GM06990 (cell line): ENCODE measurements around the gene CFAP20DC.

Source experiments
- DNase-seq: peaks from one replicate; pipeline ENCODE4 v3.0.0-alpha.2; 2011; ENCODE audit not compliant: insufficient read length; ENCODE audit errors: extremely low read depth
- H3K27me3 ChIP-seq: replicated peaks from 2 replicates; pipeline ENCODE4 v1.6.0; 2011; ENCODE audit warnings: low read length; ENCODE audit not compliant: control insufficient read depth, insufficient read depth
- H3K36me3 ChIP-seq: 2 replicates; pipeline ENCODE4 v1.5.1; 2011; ENCODE audit warnings: low read length; ENCODE audit not compliant: control insufficient read depth, insufficient read depth
- H3K4me3 ChIP-seq: replicated peaks from 2 replicates; pipeline ENCODE4 v1.5.1; 2011; ENCODE audit warnings: low read depth, mild to moderate bottlenecking, control low read depth, low read length
- CTCF ChIP-seq: IDR thresholded peaks from 2 replicates; pipeline ENCODE4 v1.5.1; 2011; ENCODE audit warnings: low read length, control low read depth, mild to moderate bottlenecking, inconsistent platforms; ENCODE audit not compliant: insufficient read depth, poor library complexity, severe bottlenecking

The CFAP20DC gene

GRCh38 chr3:58746758-58747157 lies 303.1 kb downstream of the CFAP20DC start:
- Histone ChIP-seq H3K4me3 (no peak overlapping the region), H3K27me3 (no peaks in the 10 kb centered on the region)
- no peak for DNase-seq

GRCh38 chr3:58743296-58743695 lies 306.5 kb downstream of the CFAP20DC start:
- H3K36me3 ChIP-seq = no peaks in the 10 kb centered on the region
- no peak overlapping the region for H3K4me3 ChIP-seq
- H3K27me3 ChIP-seq = no peaks in the 10 kb centered on the region
- TF ChIP-seq CTCF = no peak
- no peak for DNase-seq

More at GRCh38 chr3:58746758-58747157, 303.1 kb downstream of the CFAP20DC start:
- H3K36me3 ChIP-seq = no peaks in the 10 kb centered on the region
- TF ChIP-seq CTCF = no peak

DNA sequence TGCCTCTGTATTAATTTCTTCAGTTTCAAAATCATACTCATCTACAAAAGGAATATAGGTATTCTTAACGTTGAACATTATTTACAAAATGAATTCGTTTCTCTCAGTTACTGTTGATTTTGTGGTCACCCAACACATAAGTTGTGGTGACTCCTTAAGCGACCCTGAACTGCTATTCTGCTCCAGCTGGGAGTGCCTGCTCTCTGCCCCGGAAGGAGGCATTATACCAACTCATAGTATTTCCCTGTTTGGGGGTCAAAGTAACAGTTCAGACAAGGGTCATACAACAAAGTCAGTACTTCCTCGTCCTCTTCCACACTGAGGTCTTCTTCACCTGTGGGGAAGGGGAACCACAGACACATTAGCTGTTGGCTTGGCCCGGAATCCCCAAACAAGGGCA lies 307.6 kb downstream of the CFAP20DC start:
- TF ChIP-seq CTCF = no peak

GRCh38 chr3:58737644-58738043 lies 312.2 kb downstream of the CFAP20DC start:
- Histone ChIP-seq H3K27me3 (no peaks in the 10 kb centered on the region; the same call in 1 of the 2 replicates), H3K36me3 (no peaks in the 10 kb centered on the region), H3K4me3 (no peak overlapping the region)
- no peak for DNase-seq
- TF ChIP-seq CTCF = no peak

More for the DNA sequence above, 307.6 kb downstream of the CFAP20DC start:
- DNase-seq = no peak
- Histone ChIP-seq H3K4me3 (no peak overlapping the region), H3K27me3 (no peaks in the 10 kb centered on the region), H3K36me3 (no peaks in the 10 kb centered on the region)

DNA sequence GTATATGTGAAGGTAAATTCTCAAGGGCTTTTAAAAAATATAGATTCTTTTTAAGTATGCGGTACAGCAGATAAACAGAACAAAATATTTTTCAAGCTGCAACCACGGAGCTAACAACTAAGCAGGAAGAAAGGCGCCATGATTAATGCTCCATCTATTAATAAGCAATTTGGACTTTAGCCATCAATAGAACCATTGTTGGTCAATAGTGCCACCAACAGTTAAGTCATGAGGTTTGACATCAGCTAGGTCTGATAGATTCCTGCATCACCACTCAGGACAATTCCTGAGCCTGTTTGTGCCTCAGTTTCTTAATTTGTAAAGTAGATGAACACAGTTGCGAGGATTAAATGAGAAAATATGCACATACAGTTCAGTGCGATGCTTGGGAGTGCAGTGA lies 318.2 kb downstream of the CFAP20DC start:
- no peak for TF ChIP-seq CTCF
- Histone ChIP-seq H3K4me3 (no peak overlapping the region), H3K36me3 (no peaks in the 10 kb centered on the region), H3K27me3 (no peaks in the 10 kb centered on the region; the same call in 1 of the 2 replicates)
- no peak for DNase-seq

DNA sequence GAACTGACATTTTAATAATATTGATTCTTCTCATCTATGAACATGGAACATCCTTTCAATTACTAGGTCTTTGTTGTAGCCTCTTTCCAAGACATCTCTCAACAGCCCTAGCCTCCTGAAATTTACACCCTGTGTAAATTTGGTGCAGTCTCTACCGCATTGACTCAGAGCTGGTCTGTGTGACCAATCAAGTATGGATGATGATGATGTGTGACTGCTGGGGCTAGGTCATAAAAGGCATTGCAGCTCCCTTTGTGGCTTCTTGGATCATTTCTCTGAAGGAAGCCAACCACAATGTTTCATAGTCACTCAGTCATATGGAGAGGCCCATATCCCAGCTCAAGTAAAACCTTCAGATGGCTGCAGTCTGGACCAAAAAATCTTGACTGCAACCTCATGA lies 321.1 kb downstream of the CFAP20DC start:
- H3K27me3 ChIP-seq = no peaks in the 10 kb centered on the region
- no peaks in the 10 kb centered on the region for H3K36me3 ChIP-seq
- no peak for DNase-seq
- no peak overlapping the region for H3K4me3 ChIP-seq
- no peak for TF ChIP-seq CTCF
